Nephron progenitor cell (in vitro differentiated cells): ENCODE results near the gene C1QL1.

Experiments used
- DNase-seq: peaks from one replicate; pipeline ENCODE4 v3.0.0; 2021
- H3K27ac Mint-ChIP-seq: 2 replicates; pipeline ENCODE4 v1.8.0; 2021; ENCODE audit warnings: mild to moderate bottlenecking, moderate library complexity, mixed read lengths
- H3K27me3 Mint-ChIP-seq: 2 replicates; pipeline ENCODE4 v1.8.0; 2021; ENCODE audit warnings: mild to moderate bottlenecking, low read depth, mixed read lengths; ENCODE audit not compliant: poor library complexity
- H3K36me3 Mint-ChIP-seq: 2 replicates; pipeline ENCODE4 v1.8.0; 2021; ENCODE audit warnings: low read depth, mixed read lengths
- H3K4me1 Mint-ChIP-seq: 2 replicates; pipeline ENCODE4 v1.8.0; 2021; ENCODE audit warnings: mixed read lengths
- H3K4me3 Mint-ChIP-seq: 2 replicates; pipeline ENCODE4 v1.8.0; 2021; ENCODE audit warnings: mild to moderate bottlenecking, moderate library complexity, mixed read lengths
- H3K9me3 Mint-ChIP-seq: 2 replicates; pipeline ENCODE4 v1.8.0; 2021; ENCODE audit warnings: mild to moderate bottlenecking, moderate library complexity, mixed read lengths
- TF ChIP-seq, protein P1 (sequence below): fragments of 200-600 bp; sonication (generic); IDR thresholded peaks from 2 replicates; pipeline ENCODE4 v1.5.0; 2021; ENCODE audit warnings: antibody characterized with exemption

C1QL1 gene

DNA sequence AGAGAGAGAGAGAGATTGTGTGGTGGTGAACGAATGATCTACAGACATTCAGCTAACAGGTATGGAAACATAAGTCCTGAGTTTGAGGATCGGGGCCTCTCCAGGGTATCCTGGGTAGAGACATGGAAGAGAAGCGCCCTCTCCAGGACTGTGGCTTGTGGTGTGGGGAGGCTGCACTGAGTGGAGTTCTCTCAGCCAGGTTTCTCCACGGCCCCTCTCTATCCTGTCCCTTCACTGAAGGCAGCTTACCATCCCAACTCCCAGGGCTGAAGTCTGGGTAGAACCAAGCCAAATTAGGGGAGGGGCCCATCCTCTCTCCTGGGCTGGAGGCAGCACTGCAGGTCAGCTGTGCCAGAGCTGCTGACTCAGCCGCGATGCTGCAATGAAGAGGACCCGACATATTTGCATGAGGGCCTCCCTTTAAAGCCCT is 6.2 kb downstream of the C1QL1 start:
- Mint-ChIP-seq H3K9me3 (peaks cover 4% of the 10 kb centered on the region), H3K27ac (no peak overlapping the region), H3K4me3 (no peak overlapping the region), H3K4me1 (peaks cover 33% of the 10 kb centered on the region), H3K36me3 (no peaks in the 10 kb centered on the region), H3K27me3 (peaks cover 41% of the 10 kb centered on the region)
- TF ChIP-seq, protein P1, sequence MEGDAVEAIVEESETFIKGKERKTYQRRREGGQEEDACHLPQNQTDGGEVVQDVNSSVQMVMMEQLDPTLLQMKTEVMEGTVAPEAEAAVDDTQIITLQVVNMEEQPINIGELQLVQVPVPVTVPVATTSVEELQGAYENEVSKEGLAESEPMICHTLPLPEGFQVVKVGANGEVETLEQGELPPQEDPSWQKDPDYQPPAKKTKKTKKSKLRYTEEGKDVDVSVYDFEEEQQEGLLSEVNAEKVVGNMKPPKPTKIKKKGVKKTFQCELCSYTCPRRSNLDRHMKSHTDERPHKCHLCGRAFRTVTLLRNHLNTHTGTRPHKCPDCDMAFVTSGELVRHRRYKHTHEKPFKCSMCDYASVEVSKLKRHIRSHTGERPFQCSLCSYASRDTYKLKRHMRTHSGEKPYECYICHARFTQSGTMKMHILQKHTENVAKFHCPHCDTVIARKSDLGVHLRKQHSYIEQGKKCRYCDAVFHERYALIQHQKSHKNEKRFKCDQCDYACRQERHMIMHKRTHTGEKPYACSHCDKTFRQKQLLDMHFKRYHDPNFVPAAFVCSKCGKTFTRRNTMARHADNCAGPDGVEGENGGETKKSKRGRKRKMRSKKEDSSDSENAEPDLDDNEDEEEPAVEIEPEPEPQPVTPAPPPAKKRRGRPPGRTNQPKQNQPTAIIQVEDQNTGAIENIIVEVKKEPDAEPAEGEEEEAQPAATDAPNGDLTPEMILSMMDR, result no peak
- no peak for DNase-seq

DNA sequence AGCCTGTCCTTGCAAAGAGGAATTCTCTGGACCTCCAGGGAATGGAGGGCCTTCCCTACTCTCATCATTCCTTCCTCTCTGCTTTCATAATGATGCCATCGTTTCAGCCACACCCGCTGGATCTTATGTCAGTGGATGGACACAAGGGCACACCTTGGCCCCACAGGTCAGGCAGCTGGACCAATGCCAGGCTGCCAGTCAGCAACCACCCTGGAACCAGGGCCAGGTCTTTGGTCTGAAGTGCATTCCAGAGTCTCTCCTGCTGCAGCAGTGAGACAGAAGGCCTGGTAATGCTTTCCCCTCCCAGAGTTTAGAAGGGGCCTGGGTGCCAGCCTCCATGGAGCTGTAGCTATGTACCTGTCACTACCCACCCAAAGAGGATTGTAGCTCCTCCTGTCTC is 7.4 kb downstream of the C1QL1 start:
- H3K36me3 Mint-ChIP-seq, result no peaks in the 10 kb centered on the region
- H3K27ac Mint-ChIP-seq, result no peak overlapping the region
- H3K27me3 Mint-ChIP-seq, result peaks cover 37% of the 10 kb centered on the region
- H3K4me1 Mint-ChIP-seq, result peaks cover 36% of the 10 kb centered on the region
- no peak for DNase-seq
- TF ChIP-seq, protein P1, result no peak
- peaks cover 4% of the 10 kb centered on the region for H3K9me3 Mint-ChIP-seq
- peak overlapping the region; percentile 50 for H3K4me3 Mint-ChIP-seq

DNA sequence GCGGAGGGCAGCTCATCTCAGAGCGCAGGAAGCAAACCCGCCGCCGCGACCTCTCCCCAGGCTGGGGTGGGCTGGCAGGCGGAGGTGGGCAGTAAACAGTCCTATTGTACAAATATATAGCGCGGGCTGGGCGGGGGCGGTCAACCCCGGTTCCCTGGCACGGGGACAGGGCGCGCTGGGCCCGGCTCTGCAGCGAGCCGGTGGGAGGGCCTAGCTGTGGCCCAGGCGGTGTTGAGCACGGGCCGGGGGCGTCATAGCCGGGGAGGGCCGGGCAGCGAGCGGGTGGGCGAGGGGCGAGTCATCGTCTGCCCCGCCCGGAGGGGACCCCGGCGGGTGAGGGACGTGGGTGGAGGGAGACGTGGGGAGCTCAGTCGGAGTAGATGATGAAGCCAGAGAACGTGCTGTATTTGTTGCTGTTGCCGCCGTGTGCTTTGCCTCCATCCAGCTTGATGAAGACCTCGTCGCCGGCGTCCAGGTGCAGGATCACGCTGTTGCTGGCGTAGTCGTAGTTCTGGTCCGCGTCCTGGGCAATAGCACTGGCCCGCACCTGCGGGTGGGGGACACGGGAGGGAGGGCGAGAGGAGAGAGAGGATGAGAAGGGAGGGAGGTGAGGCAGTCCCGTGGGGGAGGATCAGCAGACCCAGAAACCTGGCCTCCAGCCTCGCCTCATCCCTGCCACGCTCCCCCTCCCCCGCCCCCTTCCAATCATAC is 8.1 kb downstream of the C1QL1 start:
- no peak for DNase-seq
- TF ChIP-seq, protein P1, result no peak
- peaks cover 34% of the 10 kb centered on the region for H3K27me3 Mint-ChIP-seq
- no peak overlapping the region for H3K27ac Mint-ChIP-seq
- H3K4me3 Mint-ChIP-seq, result no peak overlapping the region
- no peaks in the 10 kb centered on the region for H3K36me3 Mint-ChIP-seq
- peaks cover 41% of the 10 kb centered on the region for H3K4me1 Mint-ChIP-seq
- H3K9me3 Mint-ChIP-seq, result peaks cover 4% of the 10 kb centered on the region

DNA sequence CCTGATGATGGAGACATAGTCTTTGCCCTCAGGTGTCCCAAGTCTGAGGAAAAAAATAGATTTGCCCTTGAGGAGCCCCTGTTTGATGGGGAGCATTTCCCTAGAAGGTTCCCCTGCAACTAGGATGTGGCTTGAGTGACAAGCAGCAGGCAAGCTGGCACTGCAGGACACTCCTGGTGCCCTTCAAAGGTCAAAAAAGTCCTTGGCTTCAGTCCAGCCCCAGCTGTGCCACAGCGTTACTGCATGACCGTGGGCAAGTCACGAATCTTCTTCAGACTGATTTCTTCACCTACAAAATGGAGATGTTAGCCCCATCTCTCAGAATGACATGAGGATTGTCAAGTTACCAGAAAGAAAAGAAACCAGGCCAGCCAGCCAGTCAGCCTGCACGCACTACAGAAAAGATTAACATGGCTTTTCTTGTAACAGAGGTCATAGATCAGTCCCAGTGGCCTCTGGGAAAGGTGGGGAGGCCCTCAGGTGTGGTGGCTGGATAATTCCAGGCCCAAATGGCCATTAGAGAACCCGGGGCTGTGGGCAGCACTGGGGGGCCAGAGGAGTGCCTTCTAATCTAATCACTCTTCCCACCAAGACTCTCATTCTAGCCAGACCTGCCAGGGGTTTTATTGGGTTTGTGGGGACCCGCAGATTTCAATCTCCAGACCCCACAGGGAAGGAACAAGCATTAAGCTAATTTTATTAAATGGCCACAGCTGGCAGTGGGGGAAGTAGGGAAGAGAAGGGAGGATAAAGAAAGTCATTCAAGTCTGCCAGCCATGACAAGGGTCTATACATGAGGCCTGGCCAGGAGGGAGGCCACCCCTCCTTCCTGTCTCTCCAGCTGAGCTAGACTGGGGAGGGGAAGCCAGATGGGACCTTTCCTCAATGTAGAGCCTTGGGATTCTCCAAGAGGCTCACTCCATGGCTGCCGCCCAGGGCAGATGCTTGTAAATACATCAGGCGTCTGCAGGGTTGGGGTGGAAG is 10.8 kb downstream of the C1QL1 start:
- TF ChIP-seq, protein P1, result no peak
- H3K4me3 Mint-ChIP-seq, result no peak overlapping the region
- no peak for DNase-seq
- peaks cover 33% of the 10 kb centered on the region for H3K27me3 Mint-ChIP-seq
- no peaks in the 10 kb centered on the region for H3K36me3 Mint-ChIP-seq
- H3K27ac Mint-ChIP-seq, result no peak overlapping the region
- H3K4me1 Mint-ChIP-seq, result peaks cover 42% of the 10 kb centered on the region
- H3K9me3 Mint-ChIP-seq, result no peaks in the 10 kb centered on the region

DNA sequence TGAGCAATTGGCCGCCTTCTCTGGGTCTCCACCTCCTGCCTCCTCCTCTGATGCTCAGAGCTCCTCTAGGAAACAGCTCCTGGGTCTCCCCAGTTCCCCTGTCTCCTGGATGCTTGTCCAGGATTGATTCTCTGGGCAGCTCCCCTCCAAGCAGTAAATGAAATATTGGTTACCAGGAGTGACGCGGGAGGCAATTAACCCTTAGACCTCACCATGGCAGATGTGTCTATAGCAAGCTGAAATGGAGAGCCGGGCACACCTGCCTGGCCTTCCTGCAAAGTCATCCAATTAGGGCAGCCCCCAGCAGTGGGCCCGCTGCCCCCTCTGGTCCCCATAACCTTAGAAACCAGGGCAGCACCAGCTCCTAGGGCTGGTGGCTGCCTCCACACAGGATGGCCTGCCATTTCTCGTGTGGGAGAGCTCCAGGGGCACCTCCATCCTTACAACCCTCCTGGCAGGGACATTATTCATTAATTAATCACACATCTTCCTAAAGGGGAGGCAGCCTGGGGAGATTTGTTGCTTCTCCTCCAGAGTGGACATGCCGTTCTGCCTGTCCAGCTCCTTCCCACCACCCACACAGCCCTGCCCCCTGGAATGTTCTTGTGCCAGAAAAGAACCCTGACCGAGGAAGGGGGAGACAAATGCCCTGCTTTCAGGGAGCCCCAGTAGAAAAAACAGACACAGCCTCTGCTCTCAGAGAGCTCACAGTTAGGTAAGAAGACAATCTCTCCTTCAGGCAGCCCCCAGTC is 12.3 kb downstream of the C1QL1 start:
- Mint-ChIP-seq H3K27me3 (peaks cover 40% of the 10 kb centered on the region), H3K9me3 (no peaks in the 10 kb centered on the region), H3K36me3 (no peaks in the 10 kb centered on the region), H3K4me1 (peaks cover 42% of the 10 kb centered on the region), H3K27ac (peak overlapping the region; percentile 85), H3K4me3 (no peak overlapping the region)
- TF ChIP-seq, protein P1, result no peak
- DNase-seq, result no peak
